Parathyroid adenoma (tissue), 2 donors: ENCODE data around the gene TSPAN4.

Experiments
- H2AFZ ChIP-seq: fragments of 300-600 bp; sonication (generic); one replicate; pipeline ENCODE4 v1.7.0; 2017; ENCODE audit warnings: antibody characterized with exemption, mild to moderate bottlenecking
- H3K27ac ChIP-seq: fragments of 300-600 bp; sonication (generic); one replicate; pipeline ENCODE4 v1.7.0; 2017
- H3K27me3 ChIP-seq: fragments of 300-600 bp; sonication (generic); one replicate; pipeline ENCODE4 v1.7.0; 2017; ENCODE audit warnings: low read length; ENCODE audit not compliant: control insufficient read depth, insufficient read depth
- H3K36me3 ChIP-seq: fragments of 300-600 bp; sonication (generic); one replicate; pipeline ENCODE4 v1.7.0; 2017; ENCODE audit warnings: low read length; ENCODE audit not compliant: control insufficient read depth, insufficient read depth
- H3K4me1 ChIP-seq: fragments of 300-600 bp; sonication (generic); one replicate; pipeline ENCODE4 v1.7.0; 2017; ENCODE audit warnings: control low read depth
- H3K4me2 ChIP-seq: fragments of 300-600 bp; sonication (generic); one replicate; pipeline ENCODE4 v1.7.0; 2017; ENCODE audit warnings: low read length
- H3K4me3 ChIP-seq: fragments of 300-600 bp; sonication (generic); one replicate; pipeline ENCODE4 v1.7.0; 2017; ENCODE audit warnings: low read depth, low read length
- H3K79me2 ChIP-seq: fragments of 300-600 bp; sonication (generic); one replicate; pipeline ENCODE4 v1.7.0; 2017; ENCODE audit warnings: control low read depth
- H3K9ac ChIP-seq: fragments of 300-600 bp; sonication (generic); one replicate; pipeline ENCODE4 v1.7.0; 2017; ENCODE audit warnings: mild to moderate bottlenecking
- H3K9me3 ChIP-seq: fragments of 300-600 bp; sonication (generic); one replicate; pipeline ENCODE4 v1.7.0; 2017; ENCODE audit warnings: low read length; ENCODE audit not compliant: control insufficient read depth
- TF ChIP-seq, protein P1 (sequence below): fragments of 300-600 bp; sonication (generic); IDR thresholded peaks from one replicate; pipeline ENCODE4 v1.7.0; 2017; ENCODE audit warnings: antibody characterized with exemption, mild to moderate bottlenecking
- donor health status: primary hyperparathyroidism.

TSPAN4 gene

DNA sequence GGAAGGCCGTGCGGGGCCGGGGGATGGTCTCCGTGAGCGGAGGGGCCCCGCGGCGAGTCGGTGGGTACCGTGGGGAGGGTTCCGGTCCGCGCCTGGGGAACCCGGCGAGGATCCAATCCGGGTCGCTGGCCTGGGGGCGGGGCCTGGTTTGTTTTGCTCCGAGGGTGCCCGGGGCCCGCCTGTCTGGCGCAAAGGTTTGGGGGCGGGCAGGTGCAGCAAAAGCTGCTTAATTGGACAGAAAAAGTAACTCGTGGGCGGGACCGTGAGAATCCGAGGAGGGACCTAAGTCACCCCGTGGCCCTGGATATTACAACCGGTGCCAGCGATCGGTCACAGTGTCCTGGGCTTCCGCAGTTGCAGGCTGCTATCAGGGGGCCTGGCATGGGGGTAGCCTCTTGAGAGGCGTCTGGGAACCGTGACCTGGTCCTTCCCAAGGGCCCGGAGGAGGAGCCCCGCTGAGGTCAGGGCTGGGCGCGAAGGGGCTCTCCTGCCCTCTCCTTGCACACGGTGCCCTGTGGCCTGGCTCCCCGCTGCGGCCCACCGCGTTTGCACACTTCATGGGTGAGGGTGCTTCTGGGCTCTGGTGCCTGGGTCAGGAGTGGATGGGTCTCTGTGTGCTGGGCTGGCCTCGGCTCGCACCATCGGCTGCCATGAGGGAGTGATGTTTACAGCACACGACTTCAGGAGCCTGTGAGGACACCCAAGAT lies 22.6 kb upstream of the TSPAN4 start:
- Histone ChIP-seq H3K4me3 (peak overlapping the region; percentile 79), H3K9ac (no peak overlapping the region), H3K27me3 (no peaks in the 10 kb centered on the region), H3K9me3 (no peaks in the 10 kb centered on the region), H3K27ac (peak overlapping the region; percentile 75), H3K79me2 (peaks cover 2% of the 10 kb centered on the region), H3K4me1 (peaks cover 5% of the 10 kb centered on the region), H2AFZ (peak overlapping the region; percentile 51), H3K4me2 (peak overlapping the region; percentile 81), H3K36me3 (no peaks in the 10 kb centered on the region)
- TF ChIP-seq, protein P1, sequence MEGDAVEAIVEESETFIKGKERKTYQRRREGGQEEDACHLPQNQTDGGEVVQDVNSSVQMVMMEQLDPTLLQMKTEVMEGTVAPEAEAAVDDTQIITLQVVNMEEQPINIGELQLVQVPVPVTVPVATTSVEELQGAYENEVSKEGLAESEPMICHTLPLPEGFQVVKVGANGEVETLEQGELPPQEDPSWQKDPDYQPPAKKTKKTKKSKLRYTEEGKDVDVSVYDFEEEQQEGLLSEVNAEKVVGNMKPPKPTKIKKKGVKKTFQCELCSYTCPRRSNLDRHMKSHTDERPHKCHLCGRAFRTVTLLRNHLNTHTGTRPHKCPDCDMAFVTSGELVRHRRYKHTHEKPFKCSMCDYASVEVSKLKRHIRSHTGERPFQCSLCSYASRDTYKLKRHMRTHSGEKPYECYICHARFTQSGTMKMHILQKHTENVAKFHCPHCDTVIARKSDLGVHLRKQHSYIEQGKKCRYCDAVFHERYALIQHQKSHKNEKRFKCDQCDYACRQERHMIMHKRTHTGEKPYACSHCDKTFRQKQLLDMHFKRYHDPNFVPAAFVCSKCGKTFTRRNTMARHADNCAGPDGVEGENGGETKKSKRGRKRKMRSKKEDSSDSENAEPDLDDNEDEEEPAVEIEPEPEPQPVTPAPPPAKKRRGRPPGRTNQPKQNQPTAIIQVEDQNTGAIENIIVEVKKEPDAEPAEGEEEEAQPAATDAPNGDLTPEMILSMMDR: no peak

DNA sequence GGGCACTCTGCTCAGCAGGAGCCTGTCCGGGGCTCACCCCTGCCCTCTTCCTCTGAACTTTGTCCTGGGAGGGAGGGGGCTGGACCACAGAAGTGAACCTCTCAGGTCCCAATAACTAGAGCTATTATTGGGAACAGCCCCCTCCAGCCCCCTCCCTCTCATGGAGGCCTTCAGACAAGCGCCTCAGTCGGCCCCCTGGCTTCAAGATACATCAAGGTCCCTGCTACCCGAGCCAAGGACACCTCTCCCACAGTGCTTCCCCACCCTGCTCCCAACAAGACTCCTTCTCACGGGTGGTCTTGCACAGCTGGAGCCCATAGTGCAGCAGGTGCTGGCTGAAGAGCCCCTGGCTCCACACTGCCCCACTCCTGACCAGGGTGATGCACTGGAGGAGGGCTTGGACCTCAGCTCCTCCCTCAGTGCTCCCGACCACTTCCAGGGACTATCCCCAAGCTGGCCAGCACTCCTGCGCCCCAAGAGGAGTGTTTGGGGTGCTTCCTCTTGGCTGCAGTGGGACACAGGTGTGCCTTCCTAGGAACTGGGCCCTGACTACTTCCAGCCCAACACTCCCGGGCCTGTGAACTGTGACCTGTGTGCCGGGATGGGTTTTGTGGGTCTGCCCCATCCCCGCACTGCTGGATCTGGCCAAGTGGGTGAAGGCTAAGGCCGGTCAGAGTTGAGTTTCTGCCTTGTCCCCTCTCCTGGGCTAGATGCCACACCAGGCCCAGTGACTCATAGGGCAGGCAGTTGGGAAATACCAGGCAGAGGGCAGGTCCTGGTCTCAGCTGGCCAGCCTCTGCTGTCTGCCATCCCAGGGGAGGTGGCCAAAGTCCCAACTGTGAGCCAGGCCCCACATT lies 21.8 kb upstream of the TSPAN4 start:
- no peak overlapping the region for H3K27ac ChIP-seq
- no peak overlapping the region for H3K9ac ChIP-seq
- H2AFZ ChIP-seq: no peak overlapping the region
- peaks cover 5% of the 10 kb centered on the region for H3K4me1 ChIP-seq
- TF ChIP-seq, protein P1: no peak
- H3K9me3 ChIP-seq: no peaks in the 10 kb centered on the region
- no peaks in the 10 kb centered on the region for H3K36me3 ChIP-seq
- H3K79me2 ChIP-seq: peaks cover 2% of the 10 kb centered on the region
- H3K27me3 ChIP-seq: no peaks in the 10 kb centered on the region
- peak overlapping the region; percentile 79 for H3K4me3 ChIP-seq
- peak overlapping the region; percentile 81 for H3K4me2 ChIP-seq

DNA sequence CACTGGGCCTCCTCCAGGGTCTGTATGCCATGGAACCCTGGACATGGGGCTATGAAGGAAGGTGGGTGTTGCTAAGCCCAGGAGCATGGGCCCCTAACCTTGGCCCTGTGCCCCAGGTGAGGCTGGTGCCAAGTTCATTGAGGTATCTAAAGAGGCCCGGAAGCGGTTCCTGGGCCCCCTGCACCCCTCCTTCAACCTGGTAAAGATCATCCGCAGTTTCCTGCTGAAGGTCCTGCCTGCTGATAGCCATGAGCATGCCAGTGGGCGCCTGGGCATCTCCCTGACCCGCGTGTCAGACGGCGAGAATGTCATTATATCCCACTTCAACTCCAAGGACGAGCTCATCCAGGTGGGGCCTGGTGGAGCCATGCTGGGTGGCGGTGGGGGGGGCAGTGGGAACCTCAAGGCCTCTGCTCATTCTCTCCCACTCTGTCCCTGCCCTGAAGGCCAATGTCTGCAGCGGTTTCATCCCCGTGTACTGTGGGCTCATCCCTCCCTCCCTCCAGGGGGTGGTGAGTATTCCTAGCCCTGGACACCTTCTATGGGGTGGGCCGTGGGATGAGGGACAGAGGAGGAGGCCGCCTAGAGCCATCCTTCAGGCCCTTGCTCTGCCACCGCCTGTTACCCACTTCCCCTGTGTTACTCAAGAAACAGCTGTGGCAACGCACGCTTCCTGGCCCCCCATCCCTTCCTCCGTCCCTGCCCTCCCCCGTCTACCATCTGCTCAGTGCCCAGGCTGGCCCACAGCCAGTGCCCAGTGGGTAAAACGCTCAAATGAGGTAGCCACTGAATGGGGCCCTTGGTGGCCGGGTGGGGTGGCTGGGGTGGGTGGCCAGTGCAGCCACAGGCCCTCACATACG lies 20.9 kb upstream of the TSPAN4 start:
- Histone ChIP-seq H3K4me2 (no peak overlapping the region), H3K4me3 (no peak overlapping the region), H2AFZ (no peak overlapping the region), H3K27ac (no peak overlapping the region), H3K36me3 (no peaks in the 10 kb centered on the region), H3K27me3 (no peaks in the 10 kb centered on the region), H3K9me3 (no peaks in the 10 kb centered on the region), H3K9ac (no peak overlapping the region), H3K79me2 (peaks cover 2% of the 10 kb centered on the region), H3K4me1 (peaks cover 5% of the 10 kb centered on the region)
- TF ChIP-seq, protein P1: no peak

DNA sequence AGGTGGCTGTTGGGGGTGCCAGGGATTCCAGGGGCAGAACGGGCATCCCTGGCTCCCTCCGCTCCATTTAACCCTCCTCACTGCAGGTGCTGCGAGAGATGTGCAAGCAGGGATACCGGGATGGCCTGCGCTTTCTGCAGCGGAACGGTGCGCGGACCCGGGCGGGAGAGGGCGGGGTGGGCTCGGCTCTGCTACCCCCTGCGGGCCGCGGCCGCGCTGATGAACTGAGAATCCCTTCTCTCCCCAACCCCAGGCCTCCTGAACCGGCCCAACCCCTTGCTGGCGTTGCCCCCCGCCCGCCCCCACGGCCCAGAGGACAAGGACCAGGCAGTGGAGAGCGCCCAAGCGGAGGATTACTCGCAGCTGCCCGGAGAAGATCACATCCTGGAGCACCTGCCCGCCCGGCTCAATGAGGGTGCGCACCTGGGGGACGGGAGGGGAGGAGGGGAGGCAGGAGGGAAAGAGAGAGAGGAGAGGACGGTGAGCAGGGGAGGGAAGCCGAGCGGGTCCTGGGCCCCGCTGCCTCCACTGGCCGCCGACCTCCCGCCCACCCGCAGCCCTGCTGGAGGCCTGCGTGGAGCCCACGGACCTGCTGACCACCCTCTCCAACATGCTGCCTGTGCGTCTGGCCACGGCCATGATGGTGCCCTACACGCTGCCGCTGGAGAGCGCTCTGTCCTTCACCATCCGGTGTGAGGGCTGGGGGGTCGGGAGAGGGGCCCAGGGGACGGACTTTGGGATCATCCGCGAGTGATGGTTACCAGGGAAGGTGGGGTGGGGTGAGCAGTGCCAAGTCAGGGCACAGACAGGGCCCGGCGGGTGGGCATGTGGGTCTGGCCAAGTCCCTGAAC lies 19.0 kb upstream of the TSPAN4 start:
- Histone ChIP-seq H3K4me1 (peaks cover 4% of the 10 kb centered on the region), H3K9ac (no peak overlapping the region), H3K4me2 (no peak overlapping the region), H3K36me3 (no peaks in the 10 kb centered on the region), H3K79me2 (peaks cover 2% of the 10 kb centered on the region), H3K4me3 (no peak overlapping the region), H3K27ac (no peak overlapping the region), H3K9me3 (no peaks in the 10 kb centered on the region), H2AFZ (no peak overlapping the region), H3K27me3 (no peaks in the 10 kb centered on the region)
- TF ChIP-seq, protein P1: no peak
